ENCODE results near the gene CD14. TPM values are rescaled to one million over a fixed set of nuclear protein-coding genes. Genes with fewer than 3 reads are reported as not detected.
A peak's percentile ranks its signal among the peaks of the same experiment; 100 is the strongest.
"Not testable (repeated sequence)": the region's sequence is repeated elsewhere in the genome, so short reads cannot be mapped to it uniquely, and the experiment has no call there.

CD14 gene
- total RNA-seq, 1 experiment from 2014 or later: 0.63 TPM

GRCh38 chr5:140595538-140596300 is 37.3 kb downstream of the CD14 start:
- Mint-ChIP-seq H3K4me1 (peaks cover 5% of the 10 kb centered on the region), H3K9me3 (no peaks in the 10 kb centered on the region), H3K36me3 (no peaks in the 10 kb centered on the region), H3K4me3 (no peak overlapping the region), H3K27ac (no peak overlapping the region), H3K27me3 (ENCODE audit: low read depth) (peaks cover 30% of the 10 kb centered on the region)
- ATAC-seq: no peak
- ChIA-PET POLR2A (no interaction called here), CTCF (no interaction called here)
- DNase-seq (ENCODE audit: low spot score): no peak
- no peak for TF ChIP-seq GTF2I (CRISPR knock-in tag; conservative IDR thresholded peaks at IDR 0.05)
- no peak for TF ChIP-seq ZNF138 (CRISPR knock-in tag; conservative IDR thresholded peaks at IDR 0.05)
- TF ChIP-seq ZNF396 (CRISPR knock-in tag; IDR thresholded peaks at IDR 0.05; ENCODE audit: borderline replicate concordance): no peak
- TF ChIP-seq ZNF425 (CRISPR knock-in tag; conservative IDR thresholded peaks at IDR 0.05): no peak
- TF ChIP-seq NR2C2 (CRISPR knock-in tag; IDR thresholded peaks at IDR 0.05): no peak

- H3K9me3 Mint-ChIP-seq: no peaks in the 10 kb centered on the region
- DNase-seq (ENCODE audit: low spot score) (no peak), ATAC-seq (no peak)
- ChIA-PET POLR2A (no interaction called here), CTCF (interaction anchor here (1.5 kb wide), 1 partner anchor 41 kb away, joined by 3 read pairs; no protein-coding TSS in a partner anchor)
- no peak for TF ChIP-seq TEAD1 (CRISPR knock-in tag; IDR thresholded peaks at IDR 0.05)
- peaks cover 19% of the 10 kb centered on the region for H3K27me3 Mint-ChIP-seq (ENCODE audit: low read depth)
- H3K36me3 Mint-ChIP-seq: no peaks in the 10 kb centered on the region
- no peak overlapping the region for H3K27ac Mint-ChIP-seq
- no peak overlapping the region for H3K4me3 Mint-ChIP-seq
- peaks cover 5% of the 10 kb centered on the region for H3K4me1 Mint-ChIP-seq
These were observed 38.8 kb downstream of the CD14 start for GRCh38 chr5:140594169-140594568.

GRCh38 chr5:140593070-140593469 is 39.9 kb downstream of the CD14 start:
- ATAC-seq, H3K4me1 Mint-ChIP-seq, POLR2A ChIA-PET: not testable (repeated sequence)

GRCh38 chr5:140591747-140592372 is 41.1 kb downstream of the CD14 start:
- Mint-ChIP-seq H3K36me3 (no peaks in the 10 kb centered on the region), H3K27me3 (ENCODE audit: low read depth) (peaks cover 14% of the 10 kb centered on the region; the same call in 1 of the 2 replicates), H3K4me1 (peaks cover 5% of the 10 kb centered on the region), H3K27ac (no peak overlapping the region), H3K4me3 (no peak overlapping the region), H3K9me3 (no peaks in the 10 kb centered on the region; the same call in 1 of the 2 replicates)
- DNase-seq (ENCODE audit: low spot score) (no peak), ATAC-seq (no peak)
- CTCF ChIA-PET: no interaction called here
- POLR2A ChIA-PET: no interaction called here
- TF ChIP-seq NR2C2 (CRISPR knock-in tag; IDR thresholded peaks at IDR 0.05): no peak

More at GRCh38 chr5:140593070-140593469, 39.9 kb downstream of the CD14 start:
- H3K27me3 Mint-ChIP-seq (ENCODE audit: low read depth): peaks cover 12% of the 10 kb centered on the region; the same call in 1 of the 2 replicates
- CTCF ChIA-PET: interaction anchor here (1.5 kb wide), 1 partner anchor 42 kb away, joined by 3 read pairs; no protein-coding TSS in a partner anchor
- H3K9me3 Mint-ChIP-seq; H3K36me3 Mint-ChIP-seq; DNase-seq (ENCODE audit: low spot score); H3K27ac Mint-ChIP-seq: not testable (repeated sequence)
- peak overlapping the region; percentile 22; the same call in 1 of the 2 replicates for H3K4me3 Mint-ChIP-seq

- CTCF ChIA-PET: interaction anchor here (0.5 to 1.5 kb wide), 2 partner anchors 44 to 233 kb away, joined by 3 to 4 read pairs; no protein-coding TSS in a partner anchor
- H3K4me1 Mint-ChIP-seq: peaks cover 5% of the 10 kb centered on the region
- TF ChIP-seq ESRRA (CRISPR knock-in tag; IDR thresholded peaks at IDR 0.05; ENCODE audit: borderline replicate concordance): no peak
These were observed 42.1 kb downstream of the CD14 start for GRCh38 chr5:140590861-140591260.

GRCh38 chr5:140588311-140589070 is 44.5 kb downstream of the CD14 start:
- CTCF ChIA-PET: no interaction called here
- DNase-seq (ENCODE audit: low spot score): no peak
- H3K27ac Mint-ChIP-seq: no peak overlapping the region
- H3K27me3 Mint-ChIP-seq (ENCODE audit: low read depth): peaks cover 15% of the 10 kb centered on the region
- H3K4me1 Mint-ChIP-seq: peaks cover 5% of the 10 kb centered on the region
- H3K9me3 Mint-ChIP-seq: peaks cover 5% of the 10 kb centered on the region
- POLR2A ChIA-PET: no interaction called here
- no peak for ATAC-seq
- H3K4me3 Mint-ChIP-seq: no peak overlapping the region
- no peaks in the 10 kb centered on the region for H3K36me3 Mint-ChIP-seq
- TF ChIP-seq CREB1 (CRISPR knock-in tag; IDR thresholded peaks at IDR 0.05): no peak

More at GRCh38 chr5:140590861-140591260, 42.1 kb downstream of the CD14 start:
- ATAC-seq (no peak), DNase-seq (ENCODE audit: low spot score) (no peak)
- Mint-ChIP-seq H3K27me3 (ENCODE audit: low read depth) (peaks cover 17% of the 10 kb centered on the region), H3K27ac (no peak overlapping the region), H3K36me3 (no peaks in the 10 kb centered on the region), H3K4me3 (no peak overlapping the region), H3K9me3 (no peaks in the 10 kb centered on the region; the same call in 1 of the 2 replicates)
- POLR2A ChIA-PET: no interaction called here

Measured in WTC11 (cell line).